Left renal pelvis (tissue), 4 donors: Measurements from ENCODE around the gene DHX40. TPM values are rescaled to one million over a fixed set of nuclear protein-coding genes. Genes with fewer than 3 reads are reported as not detected.
"Not testable (repeated sequence)": the region's sequence is repeated elsewhere in the genome, so short reads cannot be mapped to it uniquely, and the experiment has no call there.

Source experiments
- DNase-seq, 4 donors: peaks; one replicate each; pipeline ENCODE4 v3.0.0-alpha.2; 2013; ENCODE audit warnings: low read depth in 4 of 4, low spot score in 3 of 4
- polyA plus RNA-seq, 4 donors: library from polyadenylated mRNA; unstranded; fragments of 120-200 nt; gene quantifications; one replicate each; pipeline ENCODE4 v1.2.1, GENCODE V29; 2013; ENCODE audit not compliant: insufficient read length in 4 of 4

The DHX40 gene, protein sequence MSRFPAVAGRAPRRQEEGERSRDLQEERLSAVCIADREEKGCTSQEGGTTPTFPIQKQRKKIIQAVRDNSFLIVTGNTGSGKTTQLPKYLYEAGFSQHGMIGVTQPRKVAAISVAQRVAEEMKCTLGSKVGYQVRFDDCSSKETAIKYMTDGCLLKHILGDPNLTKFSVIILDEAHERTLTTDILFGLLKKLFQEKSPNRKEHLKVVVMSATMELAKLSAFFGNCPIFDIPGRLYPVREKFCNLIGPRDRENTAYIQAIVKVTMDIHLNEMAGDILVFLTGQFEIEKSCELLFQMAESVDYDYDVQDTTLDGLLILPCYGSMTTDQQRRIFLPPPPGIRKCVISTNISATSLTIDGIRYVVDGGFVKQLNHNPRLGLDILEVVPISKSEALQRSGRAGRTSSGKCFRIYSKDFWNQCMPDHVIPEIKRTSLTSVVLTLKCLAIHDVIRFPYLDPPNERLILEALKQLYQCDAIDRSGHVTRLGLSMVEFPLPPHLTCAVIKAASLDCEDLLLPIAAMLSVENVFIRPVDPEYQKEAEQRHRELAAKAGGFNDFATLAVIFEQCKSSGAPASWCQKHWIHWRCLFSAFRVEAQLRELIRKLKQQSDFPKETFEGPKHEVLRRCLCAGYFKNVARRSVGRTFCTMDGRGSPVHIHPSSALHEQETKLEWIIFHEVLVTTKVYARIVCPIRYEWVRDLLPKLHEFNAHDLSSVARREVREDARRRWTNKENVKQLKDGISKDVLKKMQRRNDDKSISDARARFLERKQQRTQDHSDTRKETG
- polyA plus RNA-seq = 10 to 100 TPM; 56.8 to 98.4 (median 89.2) TPM

DNA sequence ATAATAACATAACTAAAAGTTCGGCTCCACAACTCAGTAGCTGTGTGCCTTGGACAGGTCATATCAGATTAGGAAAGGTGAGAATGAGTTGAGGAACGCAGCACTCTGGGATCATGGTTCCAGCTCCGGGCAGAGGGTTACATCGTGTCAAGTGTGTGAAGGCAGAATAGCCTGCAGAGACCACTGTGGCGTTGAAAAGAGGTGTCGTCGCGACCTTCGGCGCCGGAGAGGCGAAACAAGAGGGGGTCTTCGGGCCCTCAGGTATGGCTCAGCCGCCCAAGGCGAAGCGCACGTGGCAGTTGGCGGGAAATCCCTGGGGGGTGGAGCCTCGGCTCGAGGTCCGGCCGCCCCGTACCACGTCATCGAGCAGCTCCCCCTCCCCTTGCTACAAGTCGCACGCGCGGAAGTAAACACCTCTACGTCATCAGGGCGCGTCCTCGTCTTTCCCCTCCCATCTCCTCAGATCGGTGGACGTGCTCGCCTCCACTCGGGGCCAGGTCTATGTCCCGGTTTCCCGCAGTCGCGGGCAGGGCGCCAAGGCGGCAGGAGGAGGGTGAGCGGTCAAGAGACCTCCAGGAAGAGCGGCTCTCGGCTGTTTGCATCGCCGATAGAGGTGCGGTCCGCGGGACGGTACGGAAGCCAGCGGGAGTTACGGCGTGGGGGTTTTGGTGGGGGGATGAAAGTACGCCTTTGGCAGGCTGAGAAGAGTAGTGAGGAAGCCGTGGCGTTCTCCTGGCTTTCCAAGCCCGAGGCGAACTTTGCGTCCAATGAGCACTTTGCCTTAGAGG lies at the start of gene DHX40:
TSS of gene DHX40 (plus strand) at position 440 of the 788 bp plus-strand sequence. CDS start at position 502, 62 bp downstream.
- peak; percentile 84 to 90 (median 88) for DNase-seq

GRCh38 chr17:59516451-59516850 lies 49.0 kb upstream of the DHX40 start:
- DNase-seq = no peak

DNA sequence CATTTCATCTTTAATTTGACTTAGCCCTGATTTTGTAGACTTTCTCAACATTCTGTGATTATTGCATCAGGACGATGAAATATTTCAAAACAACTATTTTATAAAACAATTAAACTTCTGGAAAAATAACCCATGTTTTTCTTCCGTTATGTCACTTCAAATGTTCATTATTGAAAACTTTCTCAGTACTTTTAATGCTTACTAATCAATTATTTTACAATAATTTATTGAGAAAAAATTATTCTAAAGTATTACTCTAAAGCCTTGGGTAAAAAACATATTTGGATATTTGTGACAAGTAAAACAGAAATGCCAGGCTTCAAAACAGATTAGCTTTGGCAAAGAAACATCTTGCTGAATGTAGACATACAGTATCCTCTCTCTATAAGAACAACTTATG lies 46.3 kb upstream of the DHX40 start:
- no peak for DNase-seq

DNA sequence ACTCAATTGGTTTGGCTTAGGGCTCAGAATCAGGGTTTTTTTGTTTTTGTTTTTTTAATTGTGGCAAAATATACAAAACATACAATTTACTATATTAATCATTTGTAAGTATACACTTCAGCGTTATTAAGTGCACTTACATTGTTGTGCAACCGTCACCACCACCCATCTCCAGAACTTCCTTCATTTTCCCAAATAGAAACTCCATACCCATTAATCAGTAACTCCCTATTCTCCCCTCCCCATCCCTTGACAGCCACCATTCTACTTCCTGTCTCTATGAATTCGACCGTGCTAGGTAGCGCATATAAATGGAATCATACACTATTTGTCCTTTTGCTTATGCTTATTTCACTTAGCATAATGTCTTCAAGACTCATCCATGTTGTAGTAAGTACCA lies 45.2 kb upstream of the DHX40 start:
- DNase-seq = no peak

DNA sequence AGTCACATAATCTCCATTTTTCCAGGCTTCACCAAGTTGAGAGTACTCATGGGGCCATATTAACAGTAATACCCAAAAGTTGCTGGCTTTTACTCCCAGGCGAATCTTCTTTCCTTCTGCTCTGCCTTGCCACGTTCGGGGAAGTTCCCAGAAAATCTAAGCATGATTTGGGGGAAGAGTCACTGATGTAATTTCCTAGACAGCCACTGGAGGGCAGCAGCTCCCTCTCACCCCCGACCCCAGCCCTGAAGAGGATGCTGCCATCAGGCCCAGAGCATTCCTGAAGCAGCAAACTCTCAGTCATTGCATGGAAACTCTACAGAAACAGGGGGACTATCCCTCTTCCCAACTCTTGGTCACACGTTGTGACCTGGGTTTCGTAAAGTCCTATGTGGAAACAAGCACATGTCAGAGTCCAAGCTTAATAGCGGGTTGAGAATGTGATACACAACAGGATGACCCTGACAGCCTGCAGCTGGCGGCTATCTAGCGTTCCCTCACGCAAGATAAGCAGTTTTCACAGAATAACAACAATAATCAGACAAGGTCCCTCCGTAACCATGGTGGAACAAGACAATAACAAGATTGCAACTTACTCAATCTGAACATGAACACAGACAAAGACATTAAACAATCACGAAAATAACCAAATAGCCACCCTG lies 43.8 kb upstream of the DHX40 start:
- DNase-seq = peak in 2 of 4 donors; percentile 16 to 30

DNA sequence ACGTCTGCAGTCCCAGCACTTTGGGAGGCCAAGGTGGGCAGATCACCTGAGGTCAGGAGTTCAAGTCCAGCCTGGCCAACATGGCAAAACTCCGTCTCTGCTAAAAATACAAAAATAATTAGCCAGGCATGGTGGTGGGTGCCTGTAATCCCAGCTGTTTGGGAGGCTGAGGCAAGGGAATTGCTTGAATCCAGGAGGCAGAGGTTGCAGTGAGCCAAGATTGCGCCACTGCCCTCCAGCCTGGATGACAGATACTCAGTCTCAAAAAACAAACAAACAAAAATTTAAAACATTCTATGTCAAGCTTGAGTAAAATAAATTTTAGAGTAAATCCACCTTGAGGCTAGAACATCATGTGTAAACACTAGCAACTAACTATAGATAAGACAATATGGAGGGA lies 40.5 kb upstream of the DHX40 start:
- not testable (repeated sequence) for DNase-seq

GRCh38 chr17:59525668-59526067 lies 39.7 kb upstream of the DHX40 start:
- no peak for DNase-seq

DNA sequence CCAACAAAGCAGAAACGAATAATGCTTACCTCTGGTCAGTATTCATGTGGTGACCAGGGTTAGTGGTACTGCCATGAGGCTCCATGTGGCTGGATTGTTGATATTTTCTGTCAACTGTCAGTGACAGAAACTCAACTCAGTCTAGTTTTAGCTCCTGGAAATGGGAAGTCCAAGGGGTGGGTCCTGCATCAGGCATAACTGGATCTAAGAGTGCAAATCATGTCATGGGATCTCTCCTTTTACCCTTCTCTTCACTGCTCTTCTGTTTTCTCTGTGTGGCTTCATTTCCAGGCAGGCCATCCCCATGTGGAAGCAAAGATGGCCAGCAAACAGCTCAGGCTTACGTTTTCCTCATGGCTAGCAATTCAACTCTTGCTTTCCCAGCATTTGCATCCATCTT lies 39.0 kb upstream of the DHX40 start:
- DNase-seq = no peak

GRCh38 chr17:59527325-59527917 lies 38.0 kb upstream of the DHX40 start:
- no peak for DNase-seq

DNA sequence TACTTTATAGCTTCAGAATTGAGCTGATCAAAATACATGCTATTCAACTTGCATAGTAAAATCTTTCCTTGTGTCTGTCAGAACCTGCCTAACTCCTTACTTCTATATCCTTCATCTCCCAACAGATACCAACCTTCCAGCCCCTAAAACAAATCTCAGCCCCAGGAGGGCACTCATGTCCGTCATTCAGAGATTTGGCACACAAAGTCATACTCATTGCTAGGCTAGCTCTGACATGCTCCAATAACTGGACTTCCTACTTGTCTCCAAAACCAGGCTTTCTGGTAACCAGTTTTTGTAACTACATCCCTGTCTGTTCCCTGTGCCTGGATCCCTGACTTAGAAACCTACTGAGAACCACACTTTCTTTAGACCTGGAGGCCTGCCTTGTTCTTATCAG lies 37.5 kb upstream of the DHX40 start:
- DNase-seq = no peak

DNA sequence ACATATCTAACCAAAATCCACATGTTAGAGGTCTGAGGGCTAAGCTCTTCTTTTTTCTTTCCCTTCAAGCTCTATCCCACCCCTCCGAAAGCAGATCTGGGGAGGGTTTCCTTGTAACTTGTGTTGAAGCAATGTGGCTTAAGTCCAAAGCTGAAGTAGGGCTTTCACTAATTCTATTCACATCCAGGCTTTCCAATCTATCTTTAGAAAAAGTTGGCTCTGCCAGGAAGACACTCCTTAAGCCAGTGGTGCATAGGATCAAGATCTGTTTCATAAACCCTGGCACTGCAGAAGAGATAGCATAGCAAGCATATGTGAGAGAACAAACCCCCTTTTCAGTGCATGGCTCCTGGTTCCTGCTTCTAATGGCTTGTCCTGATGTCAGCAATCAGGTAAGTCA lies 34.9 kb upstream of the DHX40 start:
- DNase-seq = no peak

DNA sequence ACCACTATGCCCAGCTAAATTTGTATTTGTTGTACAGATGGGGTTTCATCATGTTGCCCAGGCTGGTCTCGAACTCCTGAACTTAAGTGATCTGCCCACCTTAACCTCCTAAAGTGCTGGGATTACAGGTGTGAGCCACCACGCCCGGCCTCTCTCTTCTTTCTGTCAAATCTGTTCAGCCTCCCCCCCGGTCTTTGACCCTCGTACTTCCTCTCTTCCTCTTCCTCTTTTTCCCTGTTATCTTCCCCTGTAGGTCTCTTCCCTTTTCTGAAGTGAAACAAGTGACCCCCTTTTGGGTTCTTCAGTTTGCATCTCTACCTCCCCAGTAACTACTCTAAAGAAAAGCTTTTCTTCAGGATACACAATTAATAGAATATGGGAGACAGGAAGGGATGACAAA lies 31.7 kb upstream of the DHX40 start:
- DNase-seq = no peak

DNA sequence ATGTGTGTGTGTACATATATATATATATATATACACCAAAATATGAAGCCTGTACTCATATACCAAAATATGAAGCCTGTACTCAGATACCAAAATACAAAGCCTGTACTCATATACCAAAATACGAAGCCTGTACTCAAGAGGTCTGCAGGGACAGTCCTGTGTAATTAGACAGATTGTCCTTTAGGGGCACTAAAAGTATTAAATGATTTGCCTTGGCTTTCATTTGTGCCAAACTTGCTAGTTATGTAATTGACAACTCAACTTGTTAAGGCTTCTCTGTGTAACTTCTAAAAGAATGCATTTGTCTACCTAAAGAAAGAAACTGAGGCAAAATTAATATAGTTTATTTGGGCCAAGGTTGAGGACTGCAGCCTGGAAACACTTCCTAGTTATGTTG lies 30.8 kb upstream of the DHX40 start:
- no peak for DNase-seq

DNA sequence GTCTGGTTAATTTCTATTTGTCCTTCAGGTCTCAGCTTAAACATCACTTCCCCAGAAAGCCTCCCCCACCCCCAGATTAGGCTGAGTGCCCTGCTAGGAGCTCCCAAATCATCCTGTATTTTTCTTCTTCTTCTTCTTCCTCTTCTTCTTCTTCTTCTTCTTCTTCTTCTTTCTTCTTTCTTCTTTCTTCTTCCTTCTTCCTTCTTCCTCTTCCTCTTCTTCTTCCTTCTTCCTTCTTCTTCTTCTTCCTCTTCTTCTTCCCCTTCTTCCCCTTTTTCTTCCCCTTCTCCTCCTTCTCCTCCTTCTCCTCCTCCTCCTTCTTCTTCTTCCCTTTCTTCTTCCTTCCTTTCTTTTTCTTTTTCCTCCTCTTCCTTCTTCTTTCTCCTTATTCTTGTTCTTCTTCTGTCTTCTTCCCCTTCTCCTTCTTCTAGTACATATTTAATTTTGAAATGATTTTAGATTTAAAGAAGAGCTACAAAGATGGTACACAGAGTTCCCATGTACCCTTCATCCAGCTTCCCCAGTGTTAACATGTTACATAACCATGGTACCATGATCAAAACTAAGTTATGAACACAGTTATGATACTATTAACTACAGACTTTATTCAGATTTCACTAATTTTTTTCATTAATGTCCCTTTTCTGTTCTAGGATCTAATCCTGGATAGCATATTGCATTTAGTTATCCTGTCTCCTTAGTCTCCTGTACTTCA lies 27.1 kb upstream of the DHX40 start:
- DNase-seq = no peak

DNA sequence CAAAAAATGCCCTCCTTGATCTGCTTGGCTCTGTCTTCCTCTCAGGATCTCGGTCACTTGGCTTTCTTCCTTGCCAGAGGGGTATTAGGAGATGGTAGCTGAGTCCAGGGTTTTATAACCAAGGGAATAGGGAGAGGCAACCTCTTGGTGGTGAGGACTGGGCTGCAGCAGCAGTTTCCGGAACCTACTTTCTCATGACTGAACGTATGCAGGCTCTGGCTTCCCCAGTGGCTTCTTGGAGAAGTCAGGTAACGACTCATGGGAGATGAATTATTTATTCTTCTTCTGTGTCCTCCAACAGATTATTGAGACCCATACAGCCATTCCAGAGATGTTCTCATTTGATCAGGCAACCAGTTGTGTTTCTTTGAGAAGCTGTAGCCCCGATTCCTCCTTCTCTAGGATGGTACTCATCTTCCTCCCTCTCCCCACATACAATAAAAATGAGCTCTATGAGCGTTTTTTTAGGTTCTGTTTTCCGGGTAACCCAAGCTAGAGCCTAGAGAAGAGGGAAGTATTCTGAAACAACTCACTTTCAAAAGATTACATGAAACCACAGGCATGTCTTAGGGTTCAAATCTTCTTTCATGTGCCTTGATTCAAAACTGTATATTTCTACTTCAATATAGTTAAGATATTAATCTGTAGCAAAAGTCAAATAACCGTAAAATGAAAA lies 22.3 kb upstream of the DHX40 start:
- no peak for DNase-seq

DNA sequence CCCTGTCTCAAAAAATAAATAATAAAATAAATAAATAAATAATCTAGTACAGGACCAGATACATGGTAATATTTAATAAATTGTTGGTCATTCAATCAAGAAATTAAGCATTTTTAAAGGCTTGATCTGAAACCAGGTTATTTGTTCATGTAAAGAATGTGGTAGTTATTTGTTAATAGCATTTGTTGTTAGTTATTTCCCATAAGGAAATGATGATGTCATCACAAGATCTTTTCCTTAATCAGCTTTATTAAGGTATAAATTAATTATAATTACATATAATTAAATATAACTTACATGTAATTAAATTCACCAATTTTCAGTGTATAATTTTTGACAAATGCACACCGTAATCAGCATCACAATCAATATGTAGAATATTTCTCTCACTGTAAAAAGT lies 19.5 kb upstream of the DHX40 start:
- no peak for DNase-seq

DNA sequence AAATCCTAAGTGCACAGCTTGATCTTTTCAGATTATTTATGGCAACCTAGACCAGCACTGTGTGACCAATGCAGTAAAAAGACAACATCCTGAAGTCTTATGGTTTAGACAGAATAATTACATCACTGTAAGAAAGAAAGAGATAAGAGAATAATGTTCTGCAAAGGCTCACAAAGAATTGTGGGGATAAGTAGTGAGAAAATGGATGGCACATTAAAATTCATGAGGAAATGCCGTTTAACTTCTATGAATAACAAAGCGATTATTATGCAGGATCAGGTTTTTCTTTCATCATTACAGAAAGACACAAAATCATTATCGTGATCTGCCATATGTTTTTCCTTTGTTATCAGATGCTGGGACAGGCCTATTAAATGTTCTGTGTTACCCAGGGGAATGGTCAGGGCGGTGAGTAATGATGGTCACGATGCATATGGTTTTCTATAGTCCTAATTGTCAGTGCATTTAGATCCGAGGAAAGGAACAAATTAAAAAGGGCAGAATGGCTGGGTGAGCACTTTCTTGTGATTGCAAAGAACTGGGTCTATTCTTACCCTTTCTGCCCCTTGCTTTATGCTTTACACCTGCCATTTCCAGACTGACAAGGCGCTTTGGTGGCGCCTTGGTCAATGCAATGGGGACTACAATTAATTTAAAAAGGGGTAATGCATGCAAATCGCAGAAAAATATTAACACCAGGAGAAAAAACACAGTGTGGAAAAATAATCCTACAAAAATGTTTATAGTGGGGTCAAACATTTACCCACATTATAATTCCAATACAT lies 18.1 kb upstream of the DHX40 start:
- DNase-seq = peak in 1 of 4 donors; percentile 16

DNA sequence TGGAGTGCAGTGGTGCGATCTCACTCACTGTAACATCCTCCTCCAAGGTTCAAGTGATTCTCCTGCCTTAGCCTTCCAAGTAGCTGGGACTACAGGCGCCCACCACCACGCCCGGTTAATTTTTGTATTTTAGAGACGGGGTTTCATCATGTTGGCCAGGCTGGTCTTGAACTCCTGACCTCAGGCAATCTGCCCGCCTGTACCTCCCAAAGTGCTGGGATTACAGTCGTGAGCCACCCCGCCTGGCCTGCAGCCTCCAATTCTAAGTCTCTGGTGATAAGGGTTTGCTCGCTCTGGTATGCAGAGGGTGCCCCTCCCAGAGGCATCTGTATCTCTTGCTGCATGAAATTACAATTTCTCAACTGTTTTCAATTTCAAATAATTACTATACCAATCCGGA lies 16.4 kb upstream of the DHX40 start:
- not testable (repeated sequence) for DNase-seq
